WI38 (cell line): Measurements from ENCODE around the gene TMEM259.
A peak's percentile ranks its signal among the peaks of the same experiment; 100 is the strongest.

Source experiments
- H3K4me3 ChIP-seq: 2 replicates; pipeline ENCODE4 v1.5.1; 2011; ENCODE audit warnings: low read depth, mild to moderate bottlenecking, control low read depth, low read length
- CTCF ChIP-seq: IDR thresholded peaks from 2 replicates; pipeline ENCODE4 v1.5.1; 2012; ENCODE audit warnings: low read depth, mild to moderate bottlenecking, control low read depth, low read length

The TMEM259 gene

GRCh38 chr19:990119-990571 is 30.8 kb downstream of the TMEM259 start:
- no peak overlapping the region for H3K4me3 ChIP-seq
- no peak for TF ChIP-seq CTCF

- 0 out of 2 replicates have a peak, but pooled peaks have one; percentile 8 for TF ChIP-seq CTCF
- H3K4me3 ChIP-seq = no peak overlapping the region
These were observed 31.4 kb downstream of the TMEM259 start for GRCh38 chr19:989381-990081.

GRCh38 chr19:988510-988909 is 32.4 kb downstream of the TMEM259 start:
- TF ChIP-seq CTCF = no peak

GRCh38 chr19:988081-988480 is 32.8 kb downstream of the TMEM259 start:
- no peak for TF ChIP-seq CTCF
- H3K4me3 ChIP-seq = no peak overlapping the region

More at GRCh38 chr19:988510-988909, 32.4 kb downstream of the TMEM259 start:
- no peak overlapping the region for H3K4me3 ChIP-seq

- H3K4me3 ChIP-seq = no peak overlapping the region
- TF ChIP-seq CTCF = no peak
These were observed 34.8 kb downstream of the TMEM259 start for GRCh38 chr19:986083-986482.

GRCh38 chr19:984165-984967 is 36.6 kb downstream of the TMEM259 start, which contains the start of gene WDR18:
Gene WDR18 (plus strand): TSS chr19:984345. CDS start chr19:984354, 9 bp downstream.
- TF ChIP-seq CTCF = no peak

GRCh38 chr19:982567-983170 is 38.3 kb downstream of the TMEM259 start:
- peak; percentile 48 for TF ChIP-seq CTCF
- H3K4me3 ChIP-seq = peak overlapping the region; percentile 40

More at GRCh38 chr19:984165-984967, 36.6 kb downstream of the TMEM259 start, which contains the start of gene WDR18:
- peak within 1 kb of the TSS; percentile 89 for H3K4me3 ChIP-seq
